Duodenal mucosa (tissue), 2 donors: ENCODE results near the gene ELOVL7.
"Not testable (repeated sequence)": the region's sequence is repeated elsewhere in the genome, so short reads cannot be mapped to it uniquely, and the experiment has no call there.

Experiments
- H3K27ac ChIP-seq: one replicate; pipeline ENCODE4 v1.7.0; 2013; ENCODE audit warnings: low read depth, low read length
- H3K27me3 ChIP-seq, 2 donors: one replicate each; pipeline ENCODE4 v1.7.0; 2013; ENCODE audit warnings: low read length in 2 of 2, control low read depth in 1 of 2; ENCODE audit not compliant: insufficient read depth in 2 of 2, control insufficient read depth in 1 of 2
- H3K36me3 ChIP-seq, 2 donors: one replicate each; pipeline ENCODE4 v1.7.0; 2013; ENCODE audit warnings: low read length in 2 of 2, control low read depth in 1 of 2; ENCODE audit not compliant: insufficient read depth in 2 of 2, control insufficient read depth in 1 of 2
- H3K4me1 ChIP-seq, 2 donors: one replicate each; pipeline ENCODE4 v1.7.0; 2013; ENCODE audit warnings: low read length in 2 of 2, control low read depth in 1 of 2; ENCODE audit not compliant: insufficient read depth in 2 of 2, control insufficient read depth in 1 of 2
- H3K4me3 ChIP-seq, 2 donors: one replicate each; pipeline ENCODE4 v1.7.0; 2013; ENCODE audit warnings: low read length in 2 of 2, low read depth in 1 of 2
- H3K9ac ChIP-seq, 2 donors: one replicate each; pipeline ENCODE4 v1.7.0; 2013; ENCODE audit warnings: low read length in 2 of 2, low read depth in 1 of 2
- H3K9me3 ChIP-seq, 2 donors: one replicate each; pipeline ENCODE4 v1.7.0; 2013; ENCODE audit warnings: low read length in 2 of 2, control low read depth in 1 of 2; ENCODE audit not compliant: control insufficient read depth in 1 of 2

The ELOVL7 gene

DNA sequence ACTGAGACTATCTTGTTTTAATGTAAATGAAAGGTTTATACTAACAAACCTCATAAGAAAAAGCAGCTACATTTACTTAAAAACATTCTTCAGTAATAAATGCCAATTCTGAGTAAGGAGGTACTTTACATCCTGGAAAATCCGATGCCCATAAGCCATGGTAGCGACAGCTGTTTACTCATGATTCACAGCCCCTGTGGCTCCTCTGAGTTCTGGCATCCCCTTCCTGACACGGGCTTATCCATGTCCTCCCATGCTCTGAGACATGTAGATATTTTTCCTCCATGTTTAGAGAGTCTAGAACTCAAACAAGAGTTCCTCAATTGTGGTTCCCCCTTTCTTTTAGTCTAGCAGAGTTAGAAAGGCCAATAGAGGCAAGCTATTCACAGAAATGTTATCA is 81.0 kb downstream of the ELOVL7 start:
- Histone ChIP-seq H3K27me3 (no peaks in the 10 kb centered on the region), H3K4me3 (no peak overlapping the region), H3K4me1 (no peaks in the 10 kb centered on the region), H3K36me3 (no peaks in the 10 kb centered on the region), H3K9me3 (no peaks in the 10 kb centered on the region), H3K27ac (no peak overlapping the region), H3K9ac (no peak overlapping the region)

DNA sequence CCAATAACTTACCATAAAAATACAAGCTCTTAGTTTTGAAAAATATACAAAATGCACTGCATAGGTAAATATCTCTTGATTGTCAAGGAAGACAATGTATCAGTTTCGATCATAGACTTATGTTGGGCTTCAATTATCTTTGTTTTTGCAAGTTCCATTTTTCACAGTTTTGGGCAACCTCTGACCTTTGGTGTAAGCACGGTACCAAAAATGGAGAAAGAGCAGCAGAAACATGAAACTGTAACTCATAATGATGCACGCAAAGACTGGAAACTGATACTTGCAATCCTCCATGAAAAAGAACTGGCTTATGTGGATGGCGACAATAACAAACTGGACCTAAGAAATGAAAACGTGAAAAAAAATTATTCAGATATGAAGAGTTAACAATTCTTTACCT is 89.6 kb downstream of the ELOVL7 start:
- Histone ChIP-seq H3K4me3 (no peak overlapping the region), H3K4me1 (no peaks in the 10 kb centered on the region), H3K27me3 (no peaks in the 10 kb centered on the region), H3K9me3 (no peaks in the 10 kb centered on the region), H3K36me3 (peaks cover 0 to 2% of the 10 kb centered on the region in 2 donors), H3K27ac (no peak overlapping the region), H3K9ac (no peak overlapping the region)

DNA sequence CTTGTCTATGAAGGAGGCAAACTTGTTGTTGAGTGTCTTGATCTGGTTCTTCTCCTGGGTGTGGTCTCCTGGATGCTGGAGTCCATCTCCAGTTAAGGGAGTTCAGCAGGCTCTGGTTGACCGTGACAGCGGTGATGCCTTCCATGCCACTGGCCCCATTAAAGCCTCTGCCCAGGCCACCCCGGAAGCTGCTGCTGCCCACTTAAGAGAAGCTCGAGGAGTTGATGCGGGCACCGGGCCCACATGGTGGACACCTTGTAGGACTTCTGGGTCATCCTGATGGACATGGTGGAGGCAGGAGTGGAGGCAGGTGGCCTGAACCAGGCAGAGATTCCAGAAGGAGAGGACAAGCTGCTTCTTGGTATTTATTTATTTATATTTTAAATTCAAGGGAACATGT is 99.4 kb downstream of the ELOVL7 start:
- Histone ChIP-seq H3K27me3 (no peaks in the 10 kb centered on the region), H3K4me3 (no peak overlapping the region), H3K4me1 (no peaks in the 10 kb centered on the region), H3K9me3 (no peaks in the 10 kb centered on the region), H3K27ac (no peak overlapping the region), H3K9ac (no peak overlapping the region), H3K36me3 (no peaks in the 10 kb centered on the region)

DNA sequence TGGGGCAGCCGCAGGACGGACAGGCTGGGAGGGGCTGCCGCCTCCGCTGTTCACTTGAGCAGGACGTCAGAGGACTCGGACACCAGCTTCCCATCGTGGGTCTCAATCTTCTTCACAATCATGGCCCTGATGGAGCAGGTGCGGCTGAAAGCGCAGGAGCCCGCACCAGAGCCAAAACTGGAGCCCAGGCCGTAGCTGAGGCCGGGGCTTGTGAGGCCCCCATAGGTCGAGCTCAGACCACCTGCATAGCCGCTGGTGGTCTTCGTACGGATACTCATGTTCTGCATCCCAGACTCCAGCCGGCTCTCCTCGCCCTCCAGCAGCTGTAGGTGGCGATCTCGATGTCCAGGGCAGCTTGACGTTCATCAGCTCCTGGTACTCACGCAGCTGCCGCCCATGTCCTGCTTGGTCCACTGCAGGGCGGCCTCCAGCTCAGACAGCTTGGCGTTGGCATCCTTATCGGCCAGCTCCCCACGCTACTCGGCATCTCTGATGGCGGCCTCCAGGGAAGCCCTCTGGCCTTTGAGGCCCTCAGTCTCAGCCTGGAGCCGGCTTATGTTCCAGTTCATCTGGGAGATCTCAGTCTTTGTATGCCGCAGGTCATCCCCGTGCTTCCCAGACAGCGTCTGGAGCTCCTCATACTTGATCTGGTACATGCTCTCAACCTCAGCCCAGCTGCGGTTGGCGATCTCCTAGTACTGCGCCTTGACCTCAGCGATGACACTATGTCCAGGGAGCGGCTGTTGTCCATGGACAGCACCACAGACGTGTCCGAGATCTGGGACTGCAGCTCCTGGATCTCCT is 100.4 kb downstream of the ELOVL7 start:
- H3K9ac ChIP-seq = no peak overlapping the region

DNA sequence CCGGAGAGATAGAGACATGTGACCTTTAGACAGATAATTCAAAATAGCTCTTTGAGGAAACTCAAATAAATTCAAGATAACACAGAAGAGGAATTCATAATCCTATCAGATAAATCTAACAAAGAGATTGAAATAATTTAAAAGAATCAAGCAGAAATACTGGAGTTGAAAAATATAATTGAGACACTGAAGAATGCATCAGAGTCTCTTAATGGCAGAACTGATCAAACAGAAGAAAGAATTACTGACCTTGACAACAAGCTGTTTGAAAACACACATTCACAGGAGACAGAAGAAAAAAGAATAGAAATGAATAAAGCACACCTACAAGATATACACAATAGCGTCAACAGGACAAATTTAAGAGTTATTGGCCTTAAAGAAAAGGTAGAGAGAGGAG is 103.7 kb downstream of the ELOVL7 start:
- Histone ChIP-seq H3K36me3 (no peaks in the 10 kb centered on the region), H3K27ac (no peak overlapping the region), H3K9ac (no peak overlapping the region), H3K27me3 (no peaks in the 10 kb centered on the region), H3K4me3 (no peak overlapping the region), H3K4me1 (no peaks in the 10 kb centered on the region), H3K9me3 (peaks cover 0 to 2% of the 10 kb centered on the region in 2 donors)

More for the DNA sequence above, 100.4 kb downstream of the ELOVL7 start:
- no peak overlapping the region for H3K27ac ChIP-seq
- H3K9me3 ChIP-seq = no peaks in the 10 kb centered on the region
- no peak overlapping the region for H3K4me3 ChIP-seq
- H3K4me1 ChIP-seq = no peaks in the 10 kb centered on the region
- H3K36me3 ChIP-seq = no peaks in the 10 kb centered on the region
- H3K27me3 ChIP-seq = no peaks in the 10 kb centered on the region

DNA sequence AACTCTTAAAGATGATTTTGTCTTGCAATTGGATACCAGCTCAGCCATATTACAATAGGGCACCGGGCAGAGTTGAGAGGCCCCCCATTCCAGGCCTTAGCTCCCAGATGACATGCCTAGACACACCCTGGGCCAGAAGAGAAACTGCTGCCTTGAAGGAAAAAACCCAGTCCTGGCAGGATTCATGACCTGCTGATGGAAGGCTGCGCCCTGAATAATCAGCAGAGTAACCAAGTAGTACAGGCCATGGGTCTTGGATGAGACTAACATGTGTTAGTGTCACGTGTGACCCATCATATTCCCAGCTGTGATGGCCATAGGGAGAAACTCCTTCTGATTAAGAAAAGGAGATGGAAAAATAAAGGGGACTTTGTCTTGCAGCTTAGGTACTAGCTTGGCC is 105.1 kb downstream of the ELOVL7 start:
- peaks cover 0 to 2% of the 10 kb centered on the region in 2 donors for H3K9me3 ChIP-seq
- no peaks in the 10 kb centered on the region for H3K36me3 ChIP-seq
- no peak overlapping the region for H3K27ac ChIP-seq
- no peaks in the 10 kb centered on the region for H3K4me1 ChIP-seq
- no peaks in the 10 kb centered on the region for H3K27me3 ChIP-seq
- H3K9ac ChIP-seq = no peak overlapping the region
- no peak overlapping the region for H3K4me3 ChIP-seq

DNA sequence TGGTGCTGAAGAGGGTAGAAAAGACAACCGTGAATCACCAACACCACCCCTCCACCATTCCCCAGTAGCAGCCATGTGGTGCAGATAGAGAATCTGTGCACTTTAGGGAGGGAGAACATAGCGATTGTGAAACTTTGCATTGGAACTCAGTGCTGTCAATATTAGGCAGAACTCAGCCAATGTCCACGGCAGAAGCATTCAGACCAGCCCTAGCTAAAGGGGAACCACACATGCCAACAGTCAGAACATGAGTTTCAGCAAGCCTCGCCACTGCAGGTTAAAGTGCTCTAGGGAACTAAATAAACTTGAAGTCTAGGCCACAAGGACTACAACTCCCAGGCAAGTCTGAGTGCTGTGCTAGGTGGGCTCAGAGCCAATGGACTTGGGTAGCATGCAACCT is 105.6 kb downstream of the ELOVL7 start:
- Histone ChIP-seq H3K9ac (no peak overlapping the region), H3K4me1 (no peaks in the 10 kb centered on the region)

DNA sequence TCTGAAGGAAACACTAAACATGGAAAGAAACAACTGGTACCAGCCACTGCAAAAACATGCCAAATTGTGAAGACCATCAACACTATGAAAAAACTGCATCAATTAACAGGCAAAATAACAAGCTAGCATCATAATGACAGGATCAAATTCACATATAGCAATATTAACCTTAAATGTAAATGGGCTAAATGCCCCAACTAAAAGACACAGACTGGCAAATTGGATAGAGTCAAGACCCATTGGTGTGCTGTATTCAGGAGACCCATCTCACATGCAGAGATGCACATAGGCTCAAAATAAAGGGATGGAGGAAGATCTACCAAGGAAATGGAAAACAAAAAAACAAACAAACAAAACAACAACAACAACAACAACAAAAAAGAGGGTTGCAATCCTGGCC is 113.2 kb downstream of the ELOVL7 start:
- H3K27ac ChIP-seq, H3K9me3 ChIP-seq, H3K9ac ChIP-seq, H3K27me3 ChIP-seq, H3K36me3 ChIP-seq, H3K4me3 ChIP-seq, H3K4me1 ChIP-seq: not testable (repeated sequence)

More for the DNA sequence above, 105.6 kb downstream of the ELOVL7 start:
- H3K27ac ChIP-seq = no peak overlapping the region
- H3K4me3 ChIP-seq = no peak overlapping the region
- H3K9me3 ChIP-seq = peaks cover 0 to 2% of the 10 kb centered on the region in 2 donors
- no peaks in the 10 kb centered on the region for H3K27me3 ChIP-seq
- no peaks in the 10 kb centered on the region for H3K36me3 ChIP-seq

DNA sequence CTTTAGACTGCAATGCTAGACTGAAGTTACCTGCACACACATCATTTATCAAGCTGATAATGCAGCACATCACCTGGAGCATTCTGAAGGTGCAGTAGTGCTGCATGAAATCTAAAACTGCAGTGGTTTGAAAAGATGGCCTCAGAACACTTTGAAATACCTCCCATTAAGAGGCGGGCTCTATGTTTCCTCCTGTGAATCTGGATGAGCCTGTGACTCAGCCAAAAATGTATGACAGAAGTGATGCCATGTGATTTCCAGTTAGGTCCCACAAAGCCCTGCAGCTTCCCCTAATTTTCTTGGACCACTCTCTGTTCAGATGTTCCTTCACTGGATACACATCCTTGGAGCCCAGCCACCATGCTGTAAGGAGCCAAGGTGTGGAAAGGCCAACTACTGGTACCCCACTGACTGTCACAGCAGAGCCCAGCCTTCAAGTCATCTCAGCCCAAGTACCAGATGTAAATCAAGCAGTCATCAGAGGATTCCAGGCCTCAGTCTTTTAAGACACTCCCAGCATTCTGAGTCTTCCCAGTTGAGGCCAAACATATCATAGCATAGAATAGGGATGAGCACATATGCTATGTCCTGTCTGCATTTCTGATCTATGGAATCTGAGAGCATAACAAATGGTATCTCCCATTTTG is 116.9 kb downstream of the ELOVL7 start:
- no peak overlapping the region for H3K9ac ChIP-seq
- no peak overlapping the region for H3K4me3 ChIP-seq
- no peaks in the 10 kb centered on the region for H3K27me3 ChIP-seq
- no peaks in the 10 kb centered on the region for H3K4me1 ChIP-seq
- H3K36me3 ChIP-seq = no peaks in the 10 kb centered on the region
- no peaks in the 10 kb centered on the region for H3K9me3 ChIP-seq
- H3K27ac ChIP-seq = no peak overlapping the region

DNA sequence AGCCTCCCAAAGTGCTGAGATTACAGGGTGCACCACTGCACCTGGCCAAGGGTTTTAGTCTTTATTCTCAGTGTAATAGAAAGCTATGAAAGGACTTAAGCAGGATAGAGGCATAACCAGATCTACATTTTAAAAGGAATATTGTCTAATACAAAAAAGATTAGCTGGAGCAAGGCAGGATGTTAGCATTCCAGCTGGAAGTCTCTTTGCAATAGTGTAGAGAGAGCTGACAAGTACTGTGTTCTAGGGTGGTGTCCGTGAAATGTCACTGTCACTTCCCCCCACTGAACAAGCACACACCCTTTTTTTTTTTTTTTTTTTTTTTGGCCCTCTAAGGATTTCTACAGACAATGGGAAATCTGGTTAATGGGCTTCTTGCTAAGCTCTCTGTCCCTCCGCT is 119.9 kb downstream of the ELOVL7 start:
- H3K27ac ChIP-seq = no peak overlapping the region
- H3K9me3 ChIP-seq = no peaks in the 10 kb centered on the region
- H3K9ac ChIP-seq = no peak overlapping the region
- no peaks in the 10 kb centered on the region for H3K36me3 ChIP-seq
- no peak overlapping the region for H3K4me3 ChIP-seq
- H3K4me1 ChIP-seq = no peaks in the 10 kb centered on the region
- H3K27me3 ChIP-seq = no peaks in the 10 kb centered on the region
